Neuronal stem cell (in vitro differentiated cells): ENCODE results near the gene FGFRL1.

Source experiments
- DNase-seq: peaks from one replicate; pipeline ENCODE4 v3.0.0-alpha.2; 2013; ENCODE audit warnings: low spot score
- H2AFZ ChIP-seq: one replicate; pipeline ENCODE4 v1.6.1; 2013; ENCODE audit warnings: mild to moderate bottlenecking, low read length, inconsistent platforms
- H2AK5ac ChIP-seq: 2 replicates; pipeline ENCODE4 v1.6.1; 2013; ENCODE audit warnings: low read depth, mild to moderate bottlenecking, inconsistent platforms, low read length, moderate library complexity, mixed read lengths
- H2BK120ac ChIP-seq: 2 replicates; pipeline ENCODE4 v1.6.1; 2013; ENCODE audit warnings: low read depth, mild to moderate bottlenecking, inconsistent platforms, low read length, moderate library complexity, mixed read lengths
- H2BK12ac ChIP-seq: one replicate; pipeline ENCODE4 v1.6.1; 2013; ENCODE audit warnings: low read length, inconsistent platforms
- H2BK15ac ChIP-seq: 2 replicates; pipeline ENCODE4 v1.6.1; 2013; ENCODE audit warnings: mild to moderate bottlenecking, low read length, inconsistent platforms, mixed read lengths
- H2BK5ac ChIP-seq: one replicate; pipeline ENCODE4 v1.6.1; 2013; ENCODE audit warnings: inconsistent platforms, mild to moderate bottlenecking, low read length, moderate library complexity
- H3K14ac ChIP-seq: one replicate; pipeline ENCODE4 v1.6.1; 2013; ENCODE audit warnings: low read length, inconsistent platforms
- H3K18ac ChIP-seq: 2 replicates; pipeline ENCODE4 v1.6.1; 2013; ENCODE audit warnings: low read length, inconsistent platforms
- H3K23ac ChIP-seq: 2 replicates; pipeline ENCODE4 v1.6.1; 2013; ENCODE audit warnings: low read depth, mild to moderate bottlenecking, mixed read lengths, low read length, inconsistent platforms; ENCODE audit not compliant: poor library complexity
- H3K27ac ChIP-seq: replicated peaks from 3 replicates; pipeline ENCODE4 v1.5.1; 2013; ENCODE audit warnings: low read length, inconsistent platforms
- H3K27me3 ChIP-seq, 3 experiments: 2 replicates each; pipeline ENCODE4 v1.6.1; 2013; ENCODE audit warnings: low read length in 3 of 3, mild to moderate bottlenecking in 2 of 3, inconsistent platforms in 1 of 3, low read depth in 1 of 3, mixed read lengths in 1 of 3, moderate library complexity in 1 of 3; ENCODE audit not compliant: control insufficient read depth in 3 of 3, insufficient read depth in 3 of 3
- H3K36me3 ChIP-seq, 2 donors: replicated peaks in 1 of 2; 2 replicates each; pipeline ENCODE4 v1.6.1; 2013; ENCODE audit warnings: low read length in 2 of 2; ENCODE audit not compliant: control insufficient read depth in 2 of 2, insufficient read depth in 2 of 2
- H3K4ac ChIP-seq: 2 replicates; pipeline ENCODE4 v1.6.1; 2013; ENCODE audit warnings: inconsistent platforms, mild to moderate bottlenecking, low read length, moderate library complexity
- H3K4me1 ChIP-seq, 2 donors: 1 replicate in 1 of 2; 2 replicates in 1 of 2; pipeline ENCODE4 v1.6.1; 2013; ENCODE audit warnings: low read length in 2 of 2, low read depth in 1 of 2; ENCODE audit not compliant: control insufficient read depth in 2 of 2, insufficient read depth in 1 of 2
- H3K4me2 ChIP-seq: one replicate; pipeline ENCODE4 v1.6.1; 2013; ENCODE audit warnings: mild to moderate bottlenecking, low read length, inconsistent platforms; ENCODE audit not compliant: insufficient read depth, poor library complexity, severe bottlenecking
- H3K4me3 ChIP-seq, 2 donors: 2 replicates each; pipeline ENCODE4 v1.5.1; 2013; ENCODE audit warnings: low read length in 2 of 2, mild to moderate bottlenecking in 2 of 2, inconsistent platforms in 1 of 2, moderate library complexity in 1 of 2
- H3K79me1 ChIP-seq: one replicate; pipeline ENCODE4 v1.6.1; 2013; ENCODE audit warnings: low read depth, mild to moderate bottlenecking, inconsistent platforms, low read length, moderate library complexity
- H3K9ac ChIP-seq: one replicate; pipeline ENCODE4 v1.6.1; 2013; ENCODE audit warnings: mild to moderate bottlenecking, low read depth, low read length, inconsistent platforms; ENCODE audit not compliant: poor library complexity
- H3K9me3 ChIP-seq, 2 donors: replicated peaks in 1 of 2; 2 replicates each; pipeline versions ENCODE3 to v1.6.1; 2013; ENCODE audit warnings: low read length in 2 of 2, mild to moderate bottlenecking in 2 of 2, inconsistent platforms in 1 of 2, low read depth in 1 of 2, mixed read lengths in 1 of 2, moderate library complexity in 1 of 2; ENCODE audit not compliant: control insufficient read depth in 2 of 2, insufficient read depth in 1 of 2
- H4K8ac ChIP-seq: one replicate; pipeline ENCODE4 v1.6.1; 2013; ENCODE audit warnings: low read depth, mild to moderate bottlenecking, inconsistent platforms, low read length, moderate library complexity
- H4K91ac ChIP-seq: one replicate; pipeline ENCODE4 v1.6.1; 2013; ENCODE audit warnings: low read length, low read depth, mild to moderate bottlenecking, inconsistent platforms; ENCODE audit not compliant: poor library complexity
- WGBS, 2 donors: extraction: QIAGEN DNeasy Blood & Tissue Kit; methylation state at CpG; one replicate each; pipeline ENCODE4 v1.1.7; 2013; ENCODE audit warnings: missing lambda C conversion rate in 2 of 2, mixed read lengths in 1 of 2; ENCODE audit not compliant: insufficient read length in 2 of 2, insufficient replicate concordance in 1 of 2; ENCODE audit errors: extremely low coverage in 2 of 2; 5-methylcytosine and 5-hydroxymethylcytosine counted together

Gene FGFRL1

DNA sequence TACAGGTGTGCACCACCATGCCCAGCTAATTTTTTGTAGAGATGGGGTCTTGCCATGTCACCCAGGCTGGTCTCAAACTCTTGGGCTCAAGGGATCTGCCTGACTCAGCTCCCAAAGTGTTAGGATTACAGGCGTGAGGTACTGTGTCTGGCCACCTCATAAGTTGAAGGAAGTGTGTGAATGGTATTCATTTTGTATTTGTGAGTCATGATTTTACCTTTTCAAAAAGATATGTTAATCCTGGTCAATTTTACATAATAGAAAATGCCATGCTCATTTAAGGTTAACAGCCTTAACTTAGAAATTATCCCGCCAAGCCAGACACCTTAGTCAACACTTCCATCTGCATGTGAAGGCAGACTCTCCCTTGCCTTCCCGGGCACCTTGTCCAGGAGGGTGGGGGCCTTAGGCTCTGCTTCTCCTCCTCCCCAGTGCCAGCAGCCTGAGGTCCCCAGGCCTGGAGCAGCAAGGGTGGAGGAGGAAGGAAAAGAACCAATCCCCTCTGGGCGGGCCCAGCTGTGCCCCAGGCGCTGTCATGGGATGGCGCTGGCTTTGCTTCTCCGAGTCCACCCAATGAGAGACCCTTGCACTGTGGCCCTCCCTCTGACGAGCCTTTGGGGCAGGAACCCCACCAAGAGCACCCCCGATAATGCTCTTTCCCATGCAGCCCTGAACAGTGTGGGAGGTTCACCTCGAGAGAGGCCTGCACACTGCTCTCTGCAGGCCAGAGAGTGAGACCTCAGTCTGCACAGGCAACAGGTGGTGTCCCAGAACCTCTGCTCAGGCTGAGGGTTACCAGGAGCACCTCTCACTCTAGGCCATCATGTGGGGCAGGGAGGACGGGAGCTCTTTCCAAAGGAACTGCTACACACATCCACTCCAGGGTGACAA is 64.6 kb downstream of the FGFRL1 start:
- Histone ChIP-seq H2BK5ac (peak overlapping the region; percentile 19), H2BK120ac (no peak overlapping the region), H3K4me3 (no peak overlapping the region), H3K14ac (no peak overlapping the region), H3K9ac (peak overlapping the region; percentile 60), H2AK5ac (no peak overlapping the region), H2BK15ac (no peak overlapping the region), H3K36me3 (no peaks in the 10 kb centered on the region), H3K4me1 (no peaks in the 10 kb centered on the region), H3K9me3 (peaks cover 2 to 7% of the 10 kb centered on the region in 2 donors), H3K4me2 (no peak overlapping the region), H3K27ac (no peak overlapping the region), H2AFZ (no peak overlapping the region), H4K8ac (no peak overlapping the region), H3K18ac (no peak overlapping the region), H4K91ac (no peak overlapping the region), H3K27me3 (peaks cover 0 to 21% (median 0%) of the 10 kb centered on the region in 3 experiments), H2BK12ac (peak overlapping the region; percentile 65), H3K4ac (no peak overlapping the region), H3K79me1 (no peaks in the 10 kb centered on the region), H3K23ac (no peak overlapping the region)
- DNase-seq, result no peak
- no CpG with 5 or more reads among the region's 11 CpGs for WGBS, 2 donors
